Ascending aorta (tissue), 2 donors: ENCODE results near the gene DHRSX. TPM values are rescaled to one million over a fixed set of nuclear protein-coding genes. Genes with fewer than 3 reads are reported as not detected.

Experiments used
- DNase-seq, 2 donors: peaks; one replicate each; pipeline ENCODE4 v3.0.0-alpha.2; 2019; ENCODE audit warnings: low spot score in 2 of 2
- H3K27ac ChIP-seq, 2 donors: fragments of 200-600 bp; sonication (generic); one replicate each; pipeline ENCODE4 v1.5.1; 2016 to 2017; ENCODE audit warnings: mild to moderate bottlenecking in 1 of 2
- H3K27me3 ChIP-seq: fragments of 200-600 bp; sonication (generic); one replicate; pipeline ENCODE4 v1.5.1; 2017
- H3K36me3 ChIP-seq, 2 donors: fragments of 200-600 bp; sonication (generic); one replicate each; pipeline ENCODE4 v1.5.1; 2016
- H3K4me1 ChIP-seq, 2 donors: fragments of 200-600 bp; sonication (generic); one replicate each; pipeline ENCODE4 v1.5.1; 2016 to 2017; ENCODE audit warnings: mild to moderate bottlenecking in 1 of 2
- H3K4me3 ChIP-seq, 2 donors: fragments of 200-600 bp; sonication (generic); one replicate each; pipeline ENCODE4 v1.5.1; 2016 to 2017; ENCODE audit warnings: mild to moderate bottlenecking in 1 of 2
- H3K9me3 ChIP-seq, 2 donors: fragments of 200-600 bp; sonication (generic); one replicate each; pipeline ENCODE4 v1.5.1; 2016
- CTCF ChIP-seq, 3 experiments: fragments of 200-600 bp in 2 of 3; fragments of 450-650 bp in 1 of 3; sonication (generic) in 2 of 3; IDR thresholded peaks; one replicate each; pipeline ENCODE4 v1.5.1; 2016 to 2019; ENCODE audit warnings: antibody characterized with exemption in 3 of 3, mild to moderate bottlenecking in 1 of 3, moderate library complexity in 1 of 3
- intact Hi-C: fragments of 100-400 bp; cut with DNase I; formaldehyde crosslinking; loops from one replicate; pipeline ENCODE4 v1.15.1; 2023
- total RNA-seq: library from RNA; depleted of rRNA; stranded (reverse); fragments of >200 nt; gene quantifications from one replicate; pipeline ENCODE4 v1.1.0, GENCODE V29; 2016

The DHRSX gene
- total RNA-seq, 1 donor from 2014 or later: 13.4 TPM

GRCh38 chrX:2183193-2183725, 317.5 kb downstream of the DHRSX start:
- TF ChIP-seq CTCF (IDR thresholded peaks at IDR 0.05): no peak
- Histone ChIP-seq H3K27me3 (no peaks in the 10 kb centered on the region), H3K27ac (no peak overlapping the region), H3K4me3 (no peak overlapping the region), H3K9me3 (peaks cover 0 to 12% of the 10 kb centered on the region in 2 donors), H3K4me1 (no peaks in the 10 kb centered on the region), H3K36me3 (no peaks in the 10 kb centered on the region)
- no peak for DNase-seq
- intact Hi-C loops: no loop called here

- peaks cover 0 to 7% of the 10 kb centered on the region in 2 donors for H3K9me3 ChIP-seq
- no peaks in the 10 kb centered on the region for H3K27me3 ChIP-seq
- no peak for DNase-seq
- no peaks in the 10 kb centered on the region for H3K4me1 ChIP-seq
- intact Hi-C loops: no loop called here
- no peak overlapping the region for H3K27ac ChIP-seq
- no peaks in the 10 kb centered on the region for H3K36me3 ChIP-seq
- no peak for TF ChIP-seq CTCF (IDR thresholded peaks at IDR 0.05)
- no peak overlapping the region for H3K4me3 ChIP-seq
Measured at GRCh38 chrX:2177541-2177940, 323.2 kb downstream of the DHRSX start.

- Histone ChIP-seq H3K36me3 (no peaks in the 10 kb centered on the region), H3K9me3 (peaks cover 0 to 7% of the 10 kb centered on the region in 2 donors), H3K27ac (no peak overlapping the region), H3K4me3 (no peak overlapping the region), H3K4me1 (no peaks in the 10 kb centered on the region), H3K27me3 (no peaks in the 10 kb centered on the region)
- intact Hi-C loops: no loop called here
- DNase-seq: no peak
- TF ChIP-seq CTCF (IDR thresholded peaks at IDR 0.05): no peak
Measured at GRCh38 chrX:2176733-2177132, 324.0 kb downstream of the DHRSX start.

- no peaks in the 10 kb centered on the region for H3K27me3 ChIP-seq
- H3K27ac ChIP-seq: no peak overlapping the region
- no peaks in the 10 kb centered on the region for H3K4me1 ChIP-seq
- no peak for DNase-seq
- no peak for TF ChIP-seq CTCF (IDR thresholded peaks at IDR 0.05)
- H3K36me3 ChIP-seq: no peaks in the 10 kb centered on the region
- H3K9me3 ChIP-seq: peaks cover 0 to 7% of the 10 kb centered on the region in 2 donors
- intact Hi-C loops: no loop called here
- H3K4me3 ChIP-seq: no peak overlapping the region
Measured at GRCh38 chrX:2176274-2176673, 324.5 kb downstream of the DHRSX start.

- no peaks in the 10 kb centered on the region for H3K4me1 ChIP-seq
- H3K27me3 ChIP-seq: no peaks in the 10 kb centered on the region
- no peak for TF ChIP-seq CTCF (IDR thresholded peaks at IDR 0.05)
- H3K36me3 ChIP-seq: no peaks in the 10 kb centered on the region
- no peak for DNase-seq
- no peak overlapping the region for H3K27ac ChIP-seq
- no peak overlapping the region for H3K4me3 ChIP-seq
- intact Hi-C loops: no loop called here
- peaks cover 4 to 13% of the 10 kb centered on the region in 2 donors for H3K9me3 ChIP-seq
Measured at GRCh38 chrX:2172359-2172758, 328.4 kb downstream of the DHRSX start.

Other genes starting within 250 kb of the DHRSX start
- gene ZBED1, start within 50 bp of the DHRSX start, total RNA-seq: 34.6 TPM
- gene CD99, start 190.3 kb upstream of the DHRSX start, total RNA-seq: 262 TPM